HepG2 (cell line): ENCODE measurements around the gene PTK7. TPM values are rescaled to one million over a fixed set of nuclear protein-coding genes. Genes with fewer than 3 reads are reported as not detected.

Experiments
- ARNTL ChIP-seq: sonication (generic); formaldehyde crosslinking; IDR thresholded peaks from 2 replicates; pipeline ENCODE4 v1.4.0; 2020; ENCODE audit warnings: mild to moderate bottlenecking, missing genetic modification reagents
- HCFC1 ChIP-seq: fragments of 150-350 bp; IDR thresholded peaks from 2 replicates; pipeline ENCODE4 v1.6.1; 2014; ENCODE audit warnings: low read depth, low read length
- HDAC1 ChIP-seq: sonication (generic); formaldehyde crosslinking; IDR thresholded peaks from 2 replicates; pipeline ENCODE4 v1.5.1; 2020; ENCODE audit warnings: mild to moderate bottlenecking, missing genetic modification reagents
- HMG20B ChIP-seq: conservative IDR thresholded peaks from 2 replicates; pipeline ENCODE4 v1.6.1; 2016; ENCODE audit warnings: missing genetic modification reagents, missing compliant biosample characterization
- TGIF2 ChIP-seq: IDR thresholded peaks from 2 replicates; pipeline ENCODE4 v1.6.1; 2016; ENCODE audit warnings: control low read depth, missing compliant biosample characterization
- ZNF558 ChIP-seq: sonication (generic); formaldehyde crosslinking; IDR thresholded peaks from 2 replicates; pipeline ENCODE4 v1.9.0; 2022; ENCODE audit warnings: mild to moderate bottlenecking, missing genetic modification reagents, borderline replicate concordance
- ZNF782 ChIP-seq: sonication (generic); formaldehyde crosslinking; IDR thresholded peaks from 2 replicates; pipeline ENCODE4 v1.4.0; 2020; ENCODE audit warnings: missing genetic modification reagents, mild to moderate bottlenecking, borderline replicate concordance
- ZNF879 ChIP-seq: sonication (generic); formaldehyde crosslinking; IDR thresholded peaks from 2 replicates; pipeline ENCODE4 v1.8.1; 2023; ENCODE audit warnings: missing genetic modification reagents
- polyA plus RNA-seq, 8 experiments: library from polyadenylated mRNA; depleted of rRNA in 3 of 8; stranded (reverse) in 7 of 8; unstranded in 1 of 8; fragments of >200 nt; fragmentation: Illumina TruSeq in 4 of 8; extraction: Trizol in 4 of 8; gene quantifications; 2 replicates each; pipeline versions ENCODE4 v1.2.1 to v1.2.3, GENCODE V29; 2011 to 2016; ENCODE audit warnings: low read depth in 4 of 8, missing spikeins in 1 of 8, mixed read lengths in 1 of 8; ENCODE audit not compliant: insufficient read depth in 1 of 8
- total RNA-seq, 5 experiments: library from RNA; depleted of rRNA; stranded (reverse); fragments of >200 nt; fragmentation: Illumina TruSeq; extraction: Trizol; gene quantifications; 2 replicates each; pipeline ENCODE4 v1.2.3, GENCODE V29; 2016; ENCODE audit warnings: low read depth in 1 of 5
- TF ChIP-seq, protein P1 (sequence below): sonication (generic); formaldehyde crosslinking; IDR thresholded peaks from 2 replicates; pipeline ENCODE4 v1.9.0; 2021; ENCODE audit warnings: missing genetic modification reagents, mild to moderate bottlenecking, borderline replicate concordance
- TF ChIP-seq, protein P2 (sequence below): sonication (generic); formaldehyde crosslinking; IDR thresholded peaks from 2 replicates; pipeline ENCODE4 v1.5.0; 2020; ENCODE audit warnings: mild to moderate bottlenecking, missing genetic modification reagents, borderline replicate concordance
- TF ChIP-seq, protein P3 (sequence below), 2 experiments: fragments of 450-650 bp in 1 of 2; sonication (generic) in 1 of 2; formaldehyde crosslinking; IDR thresholded peaks; 2 replicates each; pipeline versions ENCODE4 v1.5.0 to v1.8.0; 2020 to 2022; ENCODE audit warnings: mild to moderate bottlenecking in 1 of 2, missing genetic modification reagents in 1 of 2
- TF ChIP-seq, protein P4 (sequence below): sonication (generic); formaldehyde crosslinking; IDR thresholded peaks from 2 replicates; pipeline ENCODE4 v1.4.0; 2020; ENCODE audit warnings: missing genetic modification reagents, borderline replicate concordance

PTK7 gene
- total and polyA plus RNA-seq, 2 of the 13 experiments (the other 11 are each of a cell fraction or from before 2014, with no cell fraction given): 98.5 to 99.8 TPM

DNA sequence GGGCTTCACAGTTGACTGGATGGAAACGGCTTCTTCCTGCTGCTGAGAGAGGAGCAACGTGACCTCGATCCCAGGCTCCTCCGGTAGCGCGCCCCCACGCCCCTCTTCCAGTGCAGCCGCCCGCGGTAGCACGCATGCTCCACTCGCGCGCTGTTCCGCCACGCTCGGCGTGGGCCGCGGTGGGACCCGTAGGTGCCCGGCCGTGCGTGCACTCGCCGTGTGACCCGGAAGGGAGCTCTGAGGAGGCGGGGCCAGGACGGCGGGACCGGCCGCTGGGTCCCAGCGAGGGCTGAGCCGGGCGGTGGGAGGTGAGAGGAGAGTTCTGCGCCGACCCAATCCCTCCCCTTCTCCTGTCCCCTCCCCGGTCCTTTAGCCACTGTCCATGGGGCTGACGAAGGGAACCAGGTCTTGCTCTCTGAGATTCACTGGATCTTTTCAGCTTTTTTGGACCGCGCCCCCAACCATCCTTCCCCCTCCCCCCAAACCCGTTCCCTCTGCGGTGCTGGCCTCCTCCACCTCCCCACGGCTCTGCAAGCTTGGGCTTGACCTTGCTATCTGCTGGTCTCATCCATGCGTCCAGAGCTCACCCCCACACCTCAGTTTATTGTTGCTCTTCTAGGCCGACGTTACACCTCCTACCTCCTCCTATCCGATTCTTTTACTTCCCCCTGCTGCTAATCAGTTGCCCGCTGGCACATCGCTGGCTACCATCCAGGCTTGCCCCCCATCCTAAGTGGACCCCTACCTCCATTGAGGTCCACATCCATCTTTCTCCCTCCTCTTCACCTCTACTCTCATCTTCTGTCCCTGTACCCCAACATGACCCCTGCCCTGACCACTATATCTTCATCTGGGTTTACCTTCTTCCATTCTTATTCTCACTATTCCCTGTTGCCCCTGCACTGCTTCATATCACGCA, 106.1 kb downstream of the PTK7 start, which contains the start of gene CUL9 (continued):
- TF ChIP-seq, protein P1, sequence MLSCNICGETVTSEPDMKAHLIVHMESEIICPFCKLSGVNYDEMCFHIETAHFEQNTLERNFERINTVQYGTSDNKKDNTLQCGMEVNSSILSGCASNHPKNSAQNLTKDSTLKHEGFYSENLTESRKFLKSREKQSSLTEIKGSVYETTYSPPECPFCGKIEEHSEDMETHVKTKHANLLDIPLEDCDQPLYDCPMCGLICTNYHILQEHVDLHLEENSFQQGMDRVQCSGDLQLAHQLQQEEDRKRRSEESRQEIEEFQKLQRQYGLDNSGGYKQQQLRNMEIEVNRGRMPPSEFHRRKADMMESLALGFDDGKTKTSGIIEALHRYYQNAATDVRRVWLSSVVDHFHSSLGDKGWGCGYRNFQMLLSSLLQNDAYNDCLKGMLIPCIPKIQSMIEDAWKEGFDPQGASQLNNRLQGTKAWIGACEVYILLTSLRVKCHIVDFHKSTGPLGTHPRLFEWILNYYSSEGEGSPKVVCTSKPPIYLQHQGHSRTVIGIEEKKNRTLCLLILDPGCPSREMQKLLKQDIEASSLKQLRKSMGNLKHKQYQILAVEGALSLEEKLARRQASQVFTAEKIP (CRISPR knock-in tag): no peak
- TF ChIP-seq, protein P2, sequence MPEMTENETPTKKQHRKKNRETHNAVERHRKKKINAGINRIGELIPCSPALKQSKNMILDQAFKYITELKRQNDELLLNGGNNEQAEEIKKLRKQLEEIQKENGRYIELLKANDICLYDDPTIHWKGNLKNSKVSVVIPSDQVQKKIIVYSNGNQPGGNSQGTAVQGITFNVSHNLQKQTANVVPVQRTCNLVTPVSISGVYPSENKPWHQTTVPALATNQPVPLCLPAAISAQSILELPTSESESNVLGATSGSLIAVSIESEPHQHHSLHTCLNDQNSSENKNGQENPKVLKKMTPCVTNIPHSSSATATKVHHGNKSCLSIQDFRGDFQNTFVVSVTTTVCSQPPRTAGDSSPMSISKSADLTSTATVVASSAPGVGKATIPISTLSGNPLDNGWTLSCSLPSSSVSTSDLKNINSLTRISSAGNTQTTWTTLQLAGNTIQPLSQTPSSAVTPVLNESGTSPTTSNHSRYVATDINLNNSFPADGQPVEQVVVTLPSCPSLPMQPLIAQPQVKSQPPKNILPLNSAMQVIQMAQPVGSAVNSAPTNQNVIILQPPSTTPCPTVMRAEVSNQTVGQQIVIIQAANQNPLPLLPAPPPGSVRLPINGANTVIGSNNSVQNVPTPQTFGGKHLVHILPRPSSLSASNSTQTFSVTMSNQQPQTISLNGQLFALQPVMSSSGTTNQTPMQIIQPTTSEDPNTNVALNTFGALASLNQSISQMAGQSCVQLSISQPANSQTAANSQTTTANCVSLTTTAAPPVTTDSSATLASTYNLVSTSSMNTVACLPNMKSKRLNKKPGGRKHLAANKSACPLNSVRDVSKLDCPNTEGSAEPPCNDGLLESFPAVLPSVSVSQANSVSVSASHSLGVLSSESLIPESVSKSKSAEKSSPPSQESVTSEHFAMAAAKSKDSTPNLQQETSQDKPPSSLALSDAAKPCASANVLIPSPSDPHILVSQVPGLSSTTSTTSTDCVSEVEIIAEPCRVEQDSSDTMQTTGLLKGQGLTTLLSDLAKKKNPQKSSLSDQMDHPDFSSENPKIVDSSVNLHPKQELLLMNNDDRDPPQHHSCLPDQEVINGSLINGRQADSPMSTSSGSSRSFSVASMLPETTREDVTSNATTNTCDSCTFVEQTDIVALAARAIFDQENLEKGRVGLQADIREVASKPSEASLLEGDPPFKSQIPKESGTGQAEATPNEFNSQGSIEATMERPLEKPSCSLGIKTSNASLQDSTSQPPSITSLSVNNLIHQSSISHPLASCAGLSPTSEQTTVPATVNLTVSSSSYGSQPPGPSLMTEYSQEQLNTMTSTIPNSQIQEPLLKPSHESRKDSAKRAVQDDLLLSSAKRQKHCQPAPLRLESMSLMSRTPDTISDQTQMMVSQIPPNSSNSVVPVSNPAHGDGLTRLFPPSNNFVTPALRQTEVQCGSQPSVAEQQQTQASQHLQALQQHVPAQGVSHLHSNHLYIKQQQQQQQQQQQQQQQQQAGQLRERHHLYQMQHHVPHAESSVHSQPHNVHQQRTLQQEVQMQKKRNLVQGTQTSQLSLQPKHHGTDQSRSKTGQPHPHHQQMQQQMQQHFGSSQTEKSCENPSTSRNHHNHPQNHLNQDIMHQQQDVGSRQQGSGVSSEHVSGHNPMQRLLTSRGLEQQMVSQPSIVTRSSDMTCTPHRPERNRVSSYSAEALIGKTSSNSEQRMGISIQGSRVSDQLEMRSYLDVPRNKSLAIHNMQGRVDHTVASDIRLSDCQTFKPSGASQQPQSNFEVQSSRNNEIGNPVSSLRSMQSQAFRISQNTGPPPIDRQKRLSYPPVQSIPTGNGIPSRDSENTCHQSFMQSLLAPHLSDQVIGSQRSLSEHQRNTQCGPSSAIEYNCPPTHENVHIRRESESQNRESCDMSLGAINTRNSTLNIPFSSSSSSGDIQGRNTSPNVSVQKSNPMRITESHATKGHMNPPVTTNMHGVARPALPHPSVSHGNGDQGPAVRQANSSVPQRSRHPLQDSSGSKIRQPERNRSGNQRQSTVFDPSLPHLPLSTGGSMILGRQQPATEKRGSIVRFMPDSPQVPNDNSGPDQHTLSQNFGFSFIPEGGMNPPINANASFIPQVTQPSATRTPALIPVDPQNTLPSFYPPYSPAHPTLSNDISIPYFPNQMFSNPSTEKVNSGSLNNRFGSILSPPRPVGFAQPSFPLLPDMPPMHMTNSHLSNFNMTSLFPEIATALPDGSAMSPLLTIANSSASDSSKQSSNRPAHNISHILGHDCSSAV: no peak
- TF ChIP-seq ZNF782 (CRISPR knock-in tag) (peak; percentile 56; the same call in 1 of the 2 replicates), ZNF558 (CRISPR knock-in tag) (peak; percentile 70; the same call in 1 of the 2 replicates), ZNF879 (CRISPR knock-in tag) (no peak), TGIF2 (CRISPR knock-in tag) (0 out of 2 replicates have a peak, but pooled peaks have one; percentile 45), HMG20B (no peak), ARNTL (CRISPR knock-in tag) (peak; percentile 95), HDAC1 (CRISPR knock-in tag) (peak; percentile 92), HCFC1 (peak; percentile 31; the same call in 1 of the 2 replicates)
- TF ChIP-seq, protein P3, sequence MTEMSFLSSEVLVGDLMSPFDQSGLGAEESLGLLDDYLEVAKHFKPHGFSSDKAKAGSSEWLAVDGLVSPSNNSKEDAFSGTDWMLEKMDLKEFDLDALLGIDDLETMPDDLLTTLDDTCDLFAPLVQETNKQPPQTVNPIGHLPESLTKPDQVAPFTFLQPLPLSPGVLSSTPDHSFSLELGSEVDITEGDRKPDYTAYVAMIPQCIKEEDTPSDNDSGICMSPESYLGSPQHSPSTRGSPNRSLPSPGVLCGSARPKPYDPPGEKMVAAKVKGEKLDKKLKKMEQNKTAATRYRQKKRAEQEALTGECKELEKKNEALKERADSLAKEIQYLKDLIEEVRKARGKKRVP (CRISPR knock-in tag; IDR thresholded peaks at IDR 0.05): peak in 1 of 2 experiments; percentile 57; a peak in 2 of 4 replicates
- TF ChIP-seq, protein P4, sequence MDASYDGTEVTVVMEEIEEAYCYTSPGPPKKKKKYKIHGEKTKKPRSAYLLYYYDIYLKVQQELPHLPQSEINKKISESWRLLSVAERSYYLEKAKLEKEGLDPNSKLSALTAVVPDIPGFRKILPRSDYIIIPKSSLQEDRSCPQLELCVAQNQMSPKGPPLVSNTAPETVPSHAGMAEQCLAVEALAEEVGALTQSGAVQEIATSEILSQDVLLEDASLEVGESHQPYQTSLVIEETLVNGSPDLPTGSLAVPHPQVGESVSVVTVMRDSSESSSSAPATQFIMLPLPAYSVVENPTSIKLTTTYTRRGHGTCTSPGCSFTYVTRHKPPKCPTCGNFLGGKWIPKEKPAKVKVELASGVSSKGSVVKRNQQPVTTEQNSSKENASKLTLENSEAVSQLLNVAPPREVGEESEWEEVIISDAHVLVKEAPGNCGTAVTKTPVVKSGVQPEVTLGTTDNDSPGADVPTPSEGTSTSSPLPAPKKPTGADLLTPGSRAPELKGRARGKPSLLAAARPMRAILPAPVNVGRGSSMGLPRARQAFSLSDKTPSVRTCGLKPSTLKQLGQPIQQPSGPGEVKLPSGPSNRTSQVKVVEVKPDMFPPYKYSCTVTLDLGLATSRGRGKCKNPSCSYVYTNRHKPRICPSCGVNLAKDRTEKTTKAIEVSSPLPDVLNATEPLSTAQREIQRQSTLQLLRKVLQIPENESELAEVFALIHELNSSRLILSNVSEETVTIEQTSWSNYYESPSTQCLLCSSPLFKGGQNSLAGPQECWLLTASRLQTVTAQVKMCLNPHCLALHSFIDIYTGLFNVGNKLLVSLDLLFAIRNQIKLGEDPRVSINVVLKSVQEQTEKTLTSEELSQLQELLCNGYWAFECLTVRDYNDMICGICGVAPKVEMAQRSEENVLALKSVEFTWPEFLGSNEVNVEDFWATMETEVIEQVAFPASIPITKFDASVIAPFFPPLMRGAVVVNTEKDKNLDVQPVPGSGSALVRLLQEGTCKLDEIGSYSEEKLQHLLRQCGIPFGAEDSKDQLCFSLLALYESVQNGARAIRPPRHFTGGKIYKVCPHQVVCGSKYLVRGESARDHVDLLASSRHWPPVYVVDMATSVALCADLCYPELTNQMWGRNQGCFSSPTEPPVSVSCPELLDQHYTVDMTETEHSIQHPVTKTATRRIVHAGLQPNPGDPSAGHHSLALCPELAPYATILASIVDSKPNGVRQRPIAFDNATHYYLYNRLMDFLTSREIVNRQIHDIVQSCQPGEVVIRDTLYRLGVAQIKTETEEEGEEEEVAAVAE (CRISPR knock-in tag): peak; percentile 93
